ENCODE data around the gene TSPAN32. TPM values are rescaled to one million over a fixed set of nuclear protein-coding genes. Genes with fewer than 3 reads are reported as not detected.

Gene TSPAN32
- total RNA-seq, 1 donor, result 0.43 TPM

DNA sequence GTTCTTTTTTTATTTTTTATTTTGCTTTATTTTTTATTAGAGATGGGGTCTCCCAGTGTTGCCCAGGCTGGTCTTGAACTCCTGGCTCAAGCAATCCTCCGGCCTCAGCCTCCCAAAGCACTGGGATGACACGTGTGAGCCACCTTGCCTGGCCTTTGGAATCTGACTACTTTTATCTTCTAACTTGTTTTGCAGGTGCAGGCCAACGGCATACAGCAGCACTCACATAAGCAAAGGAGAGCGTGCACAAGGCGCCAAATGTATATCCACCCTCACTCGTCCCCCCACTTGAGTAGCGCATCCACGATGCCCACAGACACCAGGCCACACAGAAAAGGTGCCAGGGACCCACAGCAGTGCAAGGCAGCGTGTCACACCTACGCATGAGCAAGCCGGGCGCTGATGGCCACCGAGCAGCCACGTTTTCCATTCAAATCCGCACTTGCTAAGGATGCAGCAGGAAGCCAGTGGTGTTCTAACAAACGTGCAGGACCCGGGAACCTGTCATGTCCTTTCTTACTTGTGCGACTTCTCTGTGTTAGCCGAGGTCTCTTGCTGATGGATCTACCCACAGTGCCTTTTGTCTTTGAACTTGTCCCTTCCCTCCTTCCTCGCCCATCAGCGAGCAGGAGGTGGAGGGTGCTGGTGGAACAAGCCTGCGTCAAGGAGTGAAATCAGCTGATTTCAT, 37.3 kb upstream of the TSPAN32 start:
- TF ChIP-seq, protein P1, sequence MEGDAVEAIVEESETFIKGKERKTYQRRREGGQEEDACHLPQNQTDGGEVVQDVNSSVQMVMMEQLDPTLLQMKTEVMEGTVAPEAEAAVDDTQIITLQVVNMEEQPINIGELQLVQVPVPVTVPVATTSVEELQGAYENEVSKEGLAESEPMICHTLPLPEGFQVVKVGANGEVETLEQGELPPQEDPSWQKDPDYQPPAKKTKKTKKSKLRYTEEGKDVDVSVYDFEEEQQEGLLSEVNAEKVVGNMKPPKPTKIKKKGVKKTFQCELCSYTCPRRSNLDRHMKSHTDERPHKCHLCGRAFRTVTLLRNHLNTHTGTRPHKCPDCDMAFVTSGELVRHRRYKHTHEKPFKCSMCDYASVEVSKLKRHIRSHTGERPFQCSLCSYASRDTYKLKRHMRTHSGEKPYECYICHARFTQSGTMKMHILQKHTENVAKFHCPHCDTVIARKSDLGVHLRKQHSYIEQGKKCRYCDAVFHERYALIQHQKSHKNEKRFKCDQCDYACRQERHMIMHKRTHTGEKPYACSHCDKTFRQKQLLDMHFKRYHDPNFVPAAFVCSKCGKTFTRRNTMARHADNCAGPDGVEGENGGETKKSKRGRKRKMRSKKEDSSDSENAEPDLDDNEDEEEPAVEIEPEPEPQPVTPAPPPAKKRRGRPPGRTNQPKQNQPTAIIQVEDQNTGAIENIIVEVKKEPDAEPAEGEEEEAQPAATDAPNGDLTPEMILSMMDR (IDR thresholded peaks at IDR 0.05; ENCODE audit: insufficient read depth, low read depth, low read length), result no peak
- H3K4me3 ChIP-seq (ENCODE audit: low read depth, low read length), result no peak overlapping the region
- DNase-seq (ENCODE audit: low read depth), result no peak

DNA sequence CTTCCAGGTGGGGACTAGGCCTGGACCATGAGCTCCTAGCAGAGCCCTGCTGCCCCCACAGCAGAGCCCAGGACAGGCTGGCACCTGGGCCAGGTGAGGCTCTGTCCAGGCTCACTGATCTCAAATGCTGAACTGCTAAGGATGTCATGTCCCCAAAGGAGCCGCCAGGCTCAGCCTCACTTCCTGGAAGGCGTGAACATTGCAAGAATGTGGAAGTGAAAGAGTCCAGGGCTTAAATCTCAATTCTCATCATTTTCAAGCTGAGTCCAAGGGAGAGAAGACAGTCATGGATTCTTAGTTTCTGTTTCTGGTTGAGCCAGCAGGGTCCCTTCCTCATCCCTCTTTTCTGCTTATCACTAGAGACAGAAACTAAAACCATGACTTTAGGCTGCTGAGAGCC, 36.4 kb upstream of the TSPAN32 start:
- TF ChIP-seq, protein P1 (IDR thresholded peaks at IDR 0.05; ENCODE audit: insufficient read depth, low read depth, low read length), result no peak
- no peak for DNase-seq (ENCODE audit: low read depth)
- no peak overlapping the region for H3K4me3 ChIP-seq (ENCODE audit: low read depth, low read length)

DNA sequence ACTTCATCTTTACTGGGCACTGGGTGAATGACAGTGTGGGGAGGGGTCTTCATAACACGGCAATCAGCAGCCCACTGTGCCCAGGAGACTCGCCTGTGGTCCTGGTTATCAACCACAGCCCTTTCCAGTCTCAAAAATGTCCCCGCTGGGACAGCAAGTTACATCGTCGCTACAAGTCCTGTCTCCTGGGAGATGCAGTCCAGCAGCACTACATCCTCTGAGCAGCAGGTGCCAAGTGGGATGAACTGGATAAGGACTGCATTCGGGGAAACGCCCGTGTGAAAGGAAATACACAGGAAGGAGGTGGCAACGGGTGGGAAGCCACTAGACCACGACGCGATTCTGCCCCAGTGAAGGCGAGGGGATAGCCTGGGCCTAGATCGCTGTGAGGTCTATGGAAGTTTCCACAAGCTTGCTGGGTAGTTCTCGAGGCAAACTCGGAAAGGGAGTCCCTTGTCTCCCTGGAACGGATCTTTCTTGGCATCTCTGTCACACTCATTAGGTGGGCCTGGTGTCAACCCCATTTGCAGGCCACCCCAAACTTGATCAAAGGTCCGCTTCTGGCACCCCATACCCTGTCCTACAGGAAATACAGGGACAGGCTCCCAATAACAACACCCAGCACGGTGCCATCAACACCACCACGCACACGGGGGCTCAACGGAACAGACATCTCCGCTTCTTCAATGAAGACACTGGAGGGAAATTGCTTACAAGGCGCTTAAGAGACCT, 35.8 kb upstream of the TSPAN32 start:
- DNase-seq (ENCODE audit: low read depth), result no peak
- no peak overlapping the region for H3K4me3 ChIP-seq (ENCODE audit: low read depth, low read length)
- TF ChIP-seq, protein P1 (IDR thresholded peaks at IDR 0.05; ENCODE audit: insufficient read depth, low read depth, low read length), result no peak

DNA sequence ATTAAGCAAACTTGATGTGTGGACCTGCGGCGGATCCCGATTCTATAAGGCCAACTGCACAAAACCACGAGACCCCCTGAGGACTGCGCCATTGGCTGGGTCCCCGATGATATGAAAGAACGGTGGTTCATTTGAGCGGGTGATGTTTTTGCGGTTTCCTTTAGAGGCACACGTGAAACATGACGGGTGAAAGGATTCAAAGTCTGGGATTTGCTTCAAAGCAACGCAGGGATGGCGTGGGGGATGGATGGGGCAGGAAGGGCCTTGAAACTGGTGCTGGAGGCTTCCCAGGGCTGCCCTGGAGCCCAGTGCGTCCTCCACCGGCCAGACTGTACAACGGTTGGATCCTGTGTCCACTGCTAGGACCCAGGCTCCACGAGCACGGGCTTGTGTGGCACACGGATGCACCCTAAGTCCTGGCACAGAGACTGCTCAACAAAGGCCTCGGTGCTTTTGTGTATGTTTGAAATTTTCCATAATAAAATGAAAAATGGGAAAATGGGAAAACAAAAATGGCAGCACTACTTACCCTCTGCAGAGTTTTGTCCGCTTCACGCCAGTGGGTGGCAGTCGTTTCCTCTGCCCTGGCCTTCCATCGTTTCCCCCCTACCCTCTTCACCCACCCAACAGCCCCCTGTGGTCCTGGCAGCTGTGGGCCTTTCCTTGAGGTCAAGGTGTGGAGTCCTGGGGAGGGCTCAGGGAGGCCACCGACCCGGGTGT, 35.1 kb upstream of the TSPAN32 start:
- DNase-seq (ENCODE audit: low read depth), result no peak
- H3K4me3 ChIP-seq (ENCODE audit: low read depth, low read length), result no peak overlapping the region
- TF ChIP-seq, protein P1 (IDR thresholded peaks at IDR 0.05; ENCODE audit: insufficient read depth, low read depth, low read length), result no peak

DNA sequence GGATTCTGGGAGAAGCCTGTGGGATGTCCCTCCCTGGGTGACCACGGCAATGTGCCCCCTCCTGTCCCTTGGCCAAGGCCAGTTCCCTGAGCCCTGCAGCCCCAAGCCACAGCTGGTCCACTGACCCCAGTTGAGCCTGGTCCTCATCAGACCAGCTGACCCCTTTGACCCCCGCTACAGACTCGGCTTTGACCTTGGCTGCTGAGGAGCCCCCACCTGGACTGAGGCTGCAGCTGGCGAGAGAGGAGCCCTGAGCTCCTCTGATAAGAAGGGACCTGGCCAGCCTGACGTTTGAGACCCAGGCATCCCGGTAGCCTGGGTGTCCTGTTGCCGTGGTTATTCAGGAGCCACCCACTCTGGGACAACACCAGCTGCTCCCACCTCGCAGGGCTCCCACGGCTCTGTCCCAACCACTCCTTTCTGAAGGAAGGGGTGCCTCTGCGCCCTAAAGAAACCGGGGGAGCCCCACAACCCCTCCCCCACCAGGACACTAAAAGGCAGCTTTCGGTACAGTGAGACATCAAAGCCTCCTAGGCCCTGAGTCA, 34.4 kb upstream of the TSPAN32 start:
- TF ChIP-seq, protein P1 (IDR thresholded peaks at IDR 0.05; ENCODE audit: insufficient read depth, low read depth, low read length), result no peak
- no peak overlapping the region for H3K4me3 ChIP-seq (ENCODE audit: low read depth, low read length)

DNA sequence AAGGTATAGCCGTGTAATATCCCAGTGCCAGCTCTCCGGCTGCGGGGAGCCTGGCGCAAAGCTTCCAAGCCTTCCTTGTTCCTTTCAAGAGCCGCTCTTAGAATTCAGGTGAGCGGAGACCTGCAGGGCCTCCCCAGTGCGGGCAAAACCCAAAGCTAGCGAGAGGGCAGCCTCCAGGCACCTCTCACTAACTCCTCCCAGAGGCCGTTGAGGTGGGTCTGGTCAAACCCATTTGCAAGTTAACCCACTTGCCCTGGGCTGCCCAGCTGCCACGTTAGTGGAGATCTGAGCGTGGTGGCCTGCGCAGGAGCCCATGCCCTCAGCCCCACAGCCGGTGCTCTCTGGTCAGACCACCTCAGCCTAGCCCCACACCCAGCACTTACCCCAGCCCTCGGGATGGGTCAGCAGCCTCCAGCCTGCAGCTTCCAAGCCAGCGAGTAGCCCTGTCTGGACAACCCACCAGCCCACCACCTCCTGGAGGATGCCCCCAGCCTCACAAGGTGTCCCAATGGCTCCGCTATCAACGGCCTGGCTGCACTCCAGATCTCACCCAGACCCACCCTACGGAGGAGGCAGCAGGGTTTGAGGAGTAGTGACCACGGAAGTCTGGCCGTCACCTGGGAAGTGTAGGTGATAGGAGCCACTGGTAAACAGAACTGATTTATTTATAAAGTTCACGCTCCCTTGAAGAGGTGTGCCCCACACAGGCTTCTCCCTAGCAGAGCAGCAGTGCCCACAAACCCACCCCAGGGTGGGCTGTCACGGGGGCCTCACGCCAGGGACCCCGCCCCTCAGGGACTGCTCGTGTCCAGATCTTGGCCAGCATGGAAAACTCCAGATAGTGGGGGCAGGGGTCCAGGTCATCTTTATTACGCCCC, 33.7 kb upstream of the TSPAN32 start:
- TF ChIP-seq, protein P1 (IDR thresholded peaks at IDR 0.05; ENCODE audit: insufficient read depth, low read depth, low read length), result no peak
- no peak for DNase-seq (ENCODE audit: low read depth)
- H3K4me3 ChIP-seq (ENCODE audit: low read depth, low read length), result no peak overlapping the region

More for the DNA sequence above, 34.4 kb upstream of the TSPAN32 start:
- no peak for DNase-seq (ENCODE audit: low read depth)

Measured in fibroblast of villous mesenchyme (primary cell).